H9 (cell line): Measurements from ENCODE around the gene PIK3R5. TPM values are rescaled to one million over a fixed set of nuclear protein-coding genes. Genes with fewer than 3 reads are reported as not detected.
A peak's percentile ranks its signal among the peaks of the same experiment; 100 is the strongest.

Experiments used
- DNase-seq: peaks from one replicate; pipeline ENCODE4 v3.0.0-alpha.2; 2017
- H2AFZ ChIP-seq: one replicate; pipeline ENCODE4 v1.6.1; 2013; ENCODE audit warnings: mild to moderate bottlenecking, low read length, control low read depth, moderate library complexity
- H2AK5ac ChIP-seq: 2 replicates; pipeline ENCODE4 v1.6.1; 2013; ENCODE audit warnings: low read length, control low read depth, mixed read lengths; ENCODE audit not compliant: insufficient read length
- H2BK120ac ChIP-seq: one replicate; pipeline ENCODE4 v1.6.1; 2013; ENCODE audit warnings: low read depth, mild to moderate bottlenecking, low read length, control low read depth, inconsistent platforms; ENCODE audit not compliant: poor library complexity, severe bottlenecking
- H2BK12ac ChIP-seq: 2 replicates; pipeline ENCODE4 v1.6.1; 2013; ENCODE audit warnings: low read length, control low read depth, mixed read lengths, low read depth; ENCODE audit not compliant: insufficient read length
- H2BK15ac ChIP-seq: 2 replicates; pipeline ENCODE4 v1.6.1; 2013; ENCODE audit warnings: low read depth, low read length, control low read depth
- H2BK20ac ChIP-seq: one replicate; pipeline ENCODE4 v1.6.1; 2013; ENCODE audit warnings: low read depth, mild to moderate bottlenecking, low read length, control low read depth, inconsistent platforms; ENCODE audit not compliant: poor library complexity, severe bottlenecking
- H2BK5ac ChIP-seq: 2 replicates; pipeline ENCODE4 v1.6.1; 2013; ENCODE audit warnings: low read length, control low read depth, mixed read lengths; ENCODE audit not compliant: insufficient read length
- H3K14ac ChIP-seq: 2 replicates; pipeline ENCODE4 v1.6.1; 2013; ENCODE audit warnings: low read length, control low read depth; ENCODE audit not compliant: insufficient read depth
- H3K18ac ChIP-seq: 2 replicates; pipeline ENCODE4 v1.6.1; 2013; ENCODE audit warnings: low read depth, mild to moderate bottlenecking, mixed read lengths, low read length, control low read depth; ENCODE audit not compliant: insufficient read length
- H3K23ac ChIP-seq: 2 replicates; pipeline ENCODE4 v1.6.1; 2013; ENCODE audit warnings: low read length, control low read depth, mixed read lengths, low read depth; ENCODE audit not compliant: insufficient read length
- H3K23me2 ChIP-seq: 2 replicates; pipeline ENCODE4 v1.6.1; 2013; ENCODE audit warnings: low read depth, mild to moderate bottlenecking, mixed read lengths, low read length, control low read depth; ENCODE audit not compliant: insufficient read length, poor library complexity, severe bottlenecking
- H3K27ac ChIP-seq: 2 replicates; pipeline ENCODE4 v1.5.1; 2013; ENCODE audit warnings: low read length, control low read depth, mixed read lengths, low read depth; ENCODE audit not compliant: insufficient read length
- H3K27me3 ChIP-seq: 2 replicates; pipeline ENCODE4 v1.6.1; 2013; ENCODE audit warnings: low read length, control low read depth, inconsistent platforms; ENCODE audit not compliant: insufficient read depth
- H3K4ac ChIP-seq: 2 replicates; pipeline ENCODE4 v1.6.1; 2013; ENCODE audit warnings: low read depth, mild to moderate bottlenecking, control low read depth, inconsistent platforms, low read length, moderate library complexity
- H3K4me1 ChIP-seq: 2 replicates; pipeline ENCODE4 v1.6.1; 2013; ENCODE audit warnings: low read length, control low read depth, inconsistent platforms; ENCODE audit not compliant: insufficient read depth
- H3K4me2 ChIP-seq: 2 replicates; pipeline ENCODE4 v1.6.1; 2013; ENCODE audit warnings: low read length, control low read depth, mixed read lengths; ENCODE audit not compliant: insufficient read length, insufficient read depth
- H3K56ac ChIP-seq: 2 replicates; pipeline ENCODE4 v1.6.1; 2013; ENCODE audit warnings: low read depth, mild to moderate bottlenecking, mixed read lengths, low read length, control low read depth; ENCODE audit not compliant: insufficient read length
- H3K79me1 ChIP-seq: 2 replicates; pipeline ENCODE4 v1.6.1; 2013; ENCODE audit warnings: low read depth, mild to moderate bottlenecking, moderate library complexity, low read length, control low read depth, inconsistent platforms; ENCODE audit not compliant: insufficient read depth, poor library complexity, severe bottlenecking
- H3K79me2 ChIP-seq: 2 replicates; pipeline ENCODE4 v1.6.1; 2013; ENCODE audit warnings: low read length, control low read depth, inconsistent platforms; ENCODE audit not compliant: insufficient read depth
- H3K9ac ChIP-seq: 2 replicates; pipeline ENCODE4 v1.6.1; 2013; ENCODE audit warnings: low read length, control low read depth, mixed read lengths; ENCODE audit not compliant: insufficient read length; ENCODE audit errors: extremely low read depth
- H3K9me3 ChIP-seq: one replicate; pipeline ENCODE4 v1.6.1; 2013; ENCODE audit warnings: low read depth, low read length, inconsistent platforms; ENCODE audit not compliant: control insufficient read depth
- H3T11ph ChIP-seq: one replicate; pipeline ENCODE4 v1.6.1; 2013; ENCODE audit warnings: mild to moderate bottlenecking, low read length, control low read depth, inconsistent platforms
- H4K20me1 ChIP-seq: one replicate; pipeline ENCODE4 v1.6.1; 2013; ENCODE audit not compliant: control insufficient read depth, insufficient read length, insufficient read depth
- H4K5ac ChIP-seq: 2 replicates; pipeline ENCODE4 v1.6.1; 2013; ENCODE audit warnings: low read depth, mild to moderate bottlenecking, mixed read lengths, low read length, control low read depth; ENCODE audit not compliant: insufficient read length
- H4K8ac ChIP-seq: replicated peaks from 2 replicates; pipeline ENCODE4 v1.6.1; 2013; ENCODE audit warnings: low read length, control low read depth, mixed read lengths, low read depth; ENCODE audit not compliant: insufficient read length
- H4K91ac ChIP-seq: 2 replicates; pipeline ENCODE4 v1.6.1; 2013; ENCODE audit warnings: low read depth, mild to moderate bottlenecking, moderate library complexity, mixed read lengths, low read length, control low read depth; ENCODE audit not compliant: insufficient read length
- H3K27ac Mint-ChIP-seq, 3 experiments: 2 replicates in 2 of 3; 3 replicates in 1 of 3; pipeline ENCODE4 v1.8.0; 2020 to 2021; ENCODE audit warnings: mixed read lengths in 3 of 3, mild to moderate bottlenecking in 1 of 3, moderate library complexity in 1 of 3
- H3K27me3 Mint-ChIP-seq: 2 replicates; pipeline ENCODE4 v1.8.0; 2021; ENCODE audit warnings: low read depth, mild to moderate bottlenecking, moderate library complexity, mixed read lengths
- H3K36me3 Mint-ChIP-seq, 3 experiments: 2 replicates in 2 of 3; 3 replicates in 1 of 3; pipeline ENCODE4 v1.8.0; 2020 to 2021; ENCODE audit warnings: low read depth in 3 of 3, mixed read lengths in 3 of 3; ENCODE audit not compliant: insufficient read depth in 1 of 3
- H3K4me1 Mint-ChIP-seq, 2 experiments: 2 replicates each; pipeline ENCODE4 v1.8.0; 2020; ENCODE audit warnings: mixed read lengths in 2 of 2
- H3K4me3 Mint-ChIP-seq, 2 experiments: 2 replicates in 1 of 2; 3 replicates in 1 of 2; pipeline ENCODE4 v1.8.0; 2020 to 2021; ENCODE audit warnings: mild to moderate bottlenecking in 2 of 2, mixed read lengths in 2 of 2, moderate library complexity in 1 of 2
- H3K9me3 Mint-ChIP-seq, 2 experiments: 2 replicates in 1 of 2; 3 replicates in 1 of 2; pipeline ENCODE4 v1.8.0; 2020; ENCODE audit warnings: mild to moderate bottlenecking in 2 of 2, mixed read lengths in 2 of 2, moderate library complexity in 1 of 2
- CTCF ChIP-seq: fragments of 200-600 bp; sonication (generic); conservative IDR thresholded peaks from 3 replicates; pipeline ENCODE4 v1.8.0; 2021; ENCODE audit warnings: antibody characterized with exemption, mild to moderate bottlenecking
- WGBS: extraction: QIAGEN DNeasy Blood & Tissue Kit; methylation state at CpG from one replicate; pipeline ENCODE4 v1.1.7; 2013; ENCODE audit warnings: missing lambda C conversion rate, low lambda C conversion rate, mixed read lengths; ENCODE audit not compliant: insufficient read length; ENCODE audit errors: extremely low coverage; 5-methylcytosine and 5-hydroxymethylcytosine counted together
- long read RNA-seq: library from polyadenylated mRNA; unstranded; transcript quantifications from one replicate; pipeline ENCODE4 v2.0.0, GENCODE V29; 2020
- total RNA-seq: library from RNA; stranded (reverse); gene quantifications from 2 replicates; pipeline ENCODE4 v1.2.1, GENCODE V29; 2021

PIK3R5 gene
- total RNA-seq, result 1.4 and 1.7 TPM in 2 replicates
- long read RNA-seq, full-length matches to known transcripts, result 6 of 13 reads
- long read RNA-seq, partial matches to known transcripts, result 2 of 13 reads
- long read RNA-seq, other reads (novel, unspliced or antisense), result 5 of 13 reads

- Mint-ChIP-seq H3K27me3 (peaks cover 42% of the 10 kb centered on the region), H3K4me3 (peak within 1 kb of the TSS; percentile 75 to 78), H3K36me3 (peaks cover 3 to 20% (median 8%) of the 10 kb centered on the region in 3 experiments; a peak in 6 of 7 replicates), H3K4me1 (peaks cover 8 to 15% of the 10 kb centered on the region in 2 experiments), H3K9me3 (peaks cover 7 to 25% of the 10 kb centered on the region in 2 experiments; a peak in 4 of 5 replicates), H3K27ac (no peak within 1 kb of the TSS; a peak in 1 of 7 replicates)
- Histone ChIP-seq H2AK5ac (no peak within 1 kb of the TSS), H3K27me3 (0 out of 2 replicates have a peak, but pooled peaks cover 2% of the 10 kb centered on the region), H4K8ac (no peak within 1 kb of the TSS), H3K4ac (no peak within 1 kb of the TSS), H3K23me2 (peaks cover 6% of the 10 kb centered on the region), H3K4me1 (peaks cover 2% of the 10 kb centered on the region; the same call in 1 of the 2 replicates), H3K23ac (no peak within 1 kb of the TSS), H2BK5ac (no peak within 1 kb of the TSS), H2BK20ac (no peak within 1 kb of the TSS), H3K14ac (peak within 1 kb of the TSS; percentile 88), H2BK12ac (no peak within 1 kb of the TSS), H2BK15ac (no peak within 1 kb of the TSS; the same call in 1 of the 2 replicates), H4K20me1 (no peaks in the 10 kb centered on the region), H3K27ac (no peak within 1 kb of the TSS), H3K9me3 (no peaks in the 10 kb centered on the region), H3K79me1 (no peaks in the 10 kb centered on the region), H3K18ac (peak within 1 kb of the TSS; percentile 89), H3T11ph (no peak within 1 kb of the TSS), H3K56ac (no peak within 1 kb of the TSS), H3K9ac (peak within 1 kb of the TSS; percentile 56), H4K91ac (no peak within 1 kb of the TSS), H3K4me2 (peak within 1 kb of the TSS; percentile 22), H2AFZ (no peak within 1 kb of the TSS), H3K79me2 (no peaks in the 10 kb centered on the region), H4K5ac (no peak within 1 kb of the TSS), H2BK120ac (no peak within 1 kb of the TSS)
- peak; percentile 46 for TF ChIP-seq CTCF
- DNase-seq, result peak; percentile 97
- no CpG with 5 or more reads among the region's 72 CpGs for WGBS
These were observed at the start of gene PIK3R5 for GRCh38 chr17:8965394-8966168. PIK3R5 (minus strand) TSS chr17:8965707; CDS start chr17:8911494, 54,213 bp downstream.
